Motor neuron (in vitro differentiated cells): Measurements from ENCODE around the gene SORL1. TPM values are rescaled to one million over a fixed set of nuclear protein-coding genes. Genes with fewer than 3 reads are reported as not detected.

Experiments
- ATAC-seq, 8 experiments: fragments of 200-7000 bp; cut with Tn5 transposase; replicated peaks in 6 of 8; 2 replicates each; pipeline ENCODE4 v1.8.0; 2021; ENCODE audit warnings: mild to moderate bottlenecking in 8 of 8, moderate library complexity in 8 of 8
- H3K27ac ChIP-seq, 2 donors: fragments of 250-450 bp; sonication (Bioruptor Pico); 2 replicates each; pipeline ENCODE4 v1.9.0; 2021; ENCODE audit warnings: antibody characterized with exemption in 2 of 2, mild to moderate bottlenecking in 2 of 2, moderate library complexity in 1 of 2
- H3K4me1 ChIP-seq, 2 donors: fragments of 250-450 bp; sonication (Bioruptor Pico); replicated peaks in 1 of 2; 2 replicates each; pipeline ENCODE4 v1.6.1; 2021; ENCODE audit warnings: antibody characterized with exemption in 2 of 2, mild to moderate bottlenecking in 2 of 2, moderate library complexity in 1 of 2
- H3K4me3 ChIP-seq, 5 donors: fragments of 250-450 bp; sonication (Bioruptor Pico); 2 replicates each; pipeline ENCODE4 v1.9.0; 2021; ENCODE audit warnings: antibody characterized with exemption in 5 of 5, mild to moderate bottlenecking in 5 of 5, moderate library complexity in 4 of 5
- WGBS, 10 experiments: fragments of 450-650 bp; shearing (Covaris generic); methylation state at CpG; one replicate each; pipeline ENCODE4 v1.0.0; 2022; 5-methylcytosine and 5-hydroxymethylcytosine counted together
- in situ Hi-C, 9 experiments: fragments of 400-800 bp; cut with MboI; loops; one replicate each; pipeline ENCODE4 v1.15.0; 2021; ENCODE audit warnings: low sequenced_read_pairs in 9 of 9, low pct_unique_long_range_greater_than_20kb in 2 of 9; ENCODE audit not compliant: unreplicated experiment in 9 of 9
- total RNA-seq, 8 experiments: library from RNA; unstranded; fragments of 300-600 nt; gene quantifications; 2 replicates each; pipeline versions ENCODE4 v1.2.3 to v1.2.4, GENCODE V29; 2022

SORL1 gene
- total RNA-seq, 8 experiments from 2014 or later, result 0.36 to 39.4 (median 21.8) TPM

- H3K4me3 ChIP-seq, result no peak overlapping the region
- in situ Hi-C loops, result no loop called here
- WGBS, 10 experiments, result 0 to 96% (median 80%) methylated on average over 1 to 3 of the region's 3 CpGs; no CpG with 5 or more reads in 4 of the 10 experiments
- H3K27ac ChIP-seq, result no peak overlapping the region
- ATAC-seq, result no peak
- H3K4me1 ChIP-seq, result peaks cover 11 to 14% of the 10 kb centered on the region in 2 donors
Observed at GRCh38 chr11:121547574-121547973, 95.5 kb downstream of the SORL1 start.

DNA sequence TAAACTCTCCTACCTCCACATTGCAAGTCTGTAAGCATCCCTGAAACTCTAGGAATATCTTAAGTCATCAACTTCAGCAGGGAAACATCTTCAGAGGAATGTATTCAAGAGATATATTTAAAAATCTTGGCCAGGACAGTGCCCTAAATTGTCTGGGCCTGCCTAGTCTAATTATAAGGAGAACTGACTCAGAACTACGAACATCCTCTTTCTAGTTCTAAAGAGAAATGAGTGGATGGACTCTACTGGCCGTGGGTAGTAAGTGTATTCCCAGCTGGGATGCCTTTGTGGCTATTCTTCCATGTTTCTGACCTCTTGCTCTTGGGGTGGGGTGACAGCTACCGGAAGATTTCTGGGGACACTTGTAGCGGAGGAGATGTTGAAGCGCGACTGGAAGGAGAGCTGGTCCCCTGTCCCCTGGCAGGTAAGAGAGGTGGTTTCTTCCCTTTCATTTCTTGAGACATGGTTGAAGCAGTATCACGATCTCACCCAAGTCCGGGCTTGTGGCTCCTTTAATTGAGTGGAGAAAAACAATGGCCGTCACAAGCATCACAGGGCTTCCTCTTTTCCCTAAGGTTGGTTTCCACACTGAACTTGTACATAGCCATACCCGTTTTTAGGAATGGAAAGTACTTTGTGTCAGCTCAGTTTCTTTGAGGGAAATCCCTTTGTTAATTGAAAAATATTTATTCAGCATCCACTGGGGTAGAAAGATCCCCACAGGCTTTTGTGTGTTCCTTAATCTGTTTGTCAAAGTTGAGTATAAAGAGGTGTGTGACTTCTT is 98.3 kb downstream of the SORL1 start:
- H3K27ac ChIP-seq, result no peak overlapping the region
- H3K4me1 ChIP-seq, result peaks cover 31 to 43% of the 10 kb centered on the region in 2 donors
- no peak overlapping the region for H3K4me3 ChIP-seq
- whole genome bisulfite sequencing, 10 experiments, result 0 to 100% (median 71%) methylated on average over 1 to 9 of the region's 10 CpGs
- no peak for ATAC-seq
- in situ Hi-C loops, result no loop called here

- H3K27ac ChIP-seq, result no peak overlapping the region
- H3K4me1 ChIP-seq, result peaks cover 40 to 53% of the 10 kb centered on the region in 2 donors
- in situ Hi-C loops, result no loop called here
- ATAC-seq, result no peak
- no peak overlapping the region for H3K4me3 ChIP-seq
- WGBS, 10 experiments, result 40 to 90% (median 78%) methylated on average over 1 to 5 of the region's 5 CpGs; no CpG with 5 or more reads in 2 of the 10 experiments
Observed at GRCh38 chr11:121551463-121551862, 99.3 kb downstream of the SORL1 start.

GRCh38 chr11:121552154-121552553 is 100.0 kb downstream of the SORL1 start:
- peak overlapping the region in 1 of 2 donors; percentile 37 for H3K27ac ChIP-seq
- peak in 1 of 8 experiments; percentile 75 for ATAC-seq
- in situ Hi-C loops, result no loop called here
- H3K4me3 ChIP-seq, result no peak overlapping the region
- WGBS, 10 experiments, result 0 to 100% (median 96%) methylated on average over 1 to 5 of the region's 5 CpGs
- H3K4me1 ChIP-seq, result peaks cover 43 to 59% of the 10 kb centered on the region in 2 donors

- Histone ChIP-seq H3K4me3 (no peak overlapping the region), H3K4me1 (peaks cover 43 to 59% of the 10 kb centered on the region in 2 donors), H3K27ac (peak overlapping the region in 1 of 2 donors; percentile 37)
- peak in 1 of 8 experiments; percentile 60 for ATAC-seq
- in situ Hi-C loops, result no loop called here
- 44 to 100% (median 86%) methylated on average over 1 to 2 of the region's 2 CpGs; no CpG with 5 or more reads in 3 of the 10 experiments for WGBS, 10 experiments
Observed at GRCh38 chr11:121552644-121553043, 100.5 kb downstream of the SORL1 start.

- in situ Hi-C loops, result no loop called here
- Histone ChIP-seq H3K27ac (no peak overlapping the region), H3K4me3 (no peak overlapping the region), H3K4me1 (peaks cover 43 to 59% of the 10 kb centered on the region in 2 donors)
- 37 to 100% (median 70%) methylated on average over 1 to 3 of the region's 3 CpGs; no CpG with 5 or more reads in 1 of the 10 experiments for WGBS, 10 experiments
- ATAC-seq, result peak in 4 of 8 experiments; percentile 27 to 64 (median 51)
Observed at GRCh38 chr11:121553389-121553788, 101.3 kb downstream of the SORL1 start.

DNA sequence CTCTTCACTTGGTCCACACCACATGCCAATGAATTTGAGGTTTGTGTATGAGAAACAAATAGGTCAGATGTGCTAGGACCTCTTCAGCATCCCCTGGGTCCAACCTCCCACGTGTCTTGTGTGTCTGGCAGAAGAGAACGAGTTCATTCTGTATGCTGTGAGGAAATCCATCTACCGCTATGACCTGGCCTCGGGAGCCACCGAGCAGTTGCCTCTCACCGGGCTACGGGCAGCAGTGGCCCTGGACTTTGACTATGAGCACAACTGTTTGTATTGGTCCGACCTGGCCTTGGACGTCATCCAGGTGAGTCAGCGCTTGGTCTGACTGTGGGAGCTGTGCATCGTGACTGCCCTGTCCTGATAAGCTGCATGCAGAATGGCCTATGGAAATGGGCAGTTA is 101.7 kb downstream of the SORL1 start:
- peak in 7 of 8 experiments; percentile 16 to 59 (median 35) for ATAC-seq
- Histone ChIP-seq H3K4me3 (no peak overlapping the region), H3K4me1 (peaks cover 43 to 59% of the 10 kb centered on the region in 2 donors), H3K27ac (no peak overlapping the region)
- WGBS, 10 experiments, result 0 to 89% (median 80%) methylated on average over 1 to 11 of the region's 11 CpGs; no CpG with 5 or more reads in 3 of the 10 experiments
- in situ Hi-C loops, result no loop called here

DNA sequence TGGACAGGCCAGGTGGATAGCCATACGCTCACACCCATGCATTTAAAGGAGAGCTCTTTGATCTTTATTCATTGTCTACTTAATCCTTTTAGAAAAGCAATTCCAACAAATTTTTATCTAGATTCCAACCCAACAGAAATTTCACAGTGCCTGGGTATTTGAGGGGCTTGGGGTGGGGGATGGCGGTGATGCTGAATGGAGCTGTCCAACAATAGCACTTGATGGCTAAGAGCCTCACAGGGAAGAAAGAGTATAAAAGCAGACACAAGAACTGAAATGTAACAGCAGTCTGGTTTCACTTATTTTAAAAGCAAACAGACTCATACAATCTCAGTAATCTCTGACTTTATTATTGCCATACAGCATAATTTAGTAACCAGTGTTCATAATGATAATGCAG is 102.4 kb downstream of the SORL1 start:
- 50 to 86% (median 71%) methylated on average over 1 to 2 of the region's 2 CpGs; no CpG with 5 or more reads in 4 of the 10 experiments for WGBS, 10 experiments
- in situ Hi-C loops, result no loop called here
- Histone ChIP-seq H3K4me3 (no peak overlapping the region), H3K27ac (no peak overlapping the region), H3K4me1 (peaks cover 43 to 59% of the 10 kb centered on the region in 2 donors)
- no peak for ATAC-seq

GRCh38 chr11:121555121-121555520 is 103.0 kb downstream of the SORL1 start:
- peaks cover 43 to 59% of the 10 kb centered on the region in 2 donors for H3K4me1 ChIP-seq
- in situ Hi-C loops, result no loop called here
- H3K27ac ChIP-seq, result no peak overlapping the region
- WGBS, 10 experiments, result 0 to 33% (median 14%) methylated on average over 1 to 5 of the region's 5 CpGs
- no peak overlapping the region for H3K4me3 ChIP-seq
- ATAC-seq, result peak in 6 of 8 experiments; percentile 16 to 71 (median 42)

DNA sequence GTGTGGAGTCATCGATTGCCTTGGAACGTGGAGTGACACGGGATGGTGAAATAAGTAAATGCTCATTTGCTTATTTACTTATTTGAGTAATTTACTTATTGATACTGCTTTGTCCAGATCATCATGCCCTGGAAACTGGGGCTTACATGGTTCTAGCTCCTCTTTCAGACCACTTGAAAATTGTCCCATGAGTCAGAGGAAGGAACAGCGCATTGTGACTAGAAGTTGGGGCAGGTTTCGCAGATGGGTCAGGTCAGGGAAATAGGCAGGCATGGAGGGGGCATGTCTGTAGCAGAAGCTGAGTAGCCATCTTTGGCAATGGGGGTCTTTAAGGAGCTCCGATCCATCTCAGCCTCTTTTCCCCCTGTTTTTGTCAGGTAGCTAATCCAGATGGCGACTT is 104.8 kb downstream of the SORL1 start:
- ATAC-seq, result no peak
- in situ Hi-C loops, result no loop called here
- Histone ChIP-seq H3K27ac (no peak overlapping the region), H3K4me1 (peaks cover 38 to 51% of the 10 kb centered on the region in 2 donors), H3K4me3 (no peak overlapping the region)
- 60 to 100% (median 89%) methylated on average over 1 to 6 of the region's 7 CpGs; no CpG with 5 or more reads in 2 of the 10 experiments for WGBS, 10 experiments

DNA sequence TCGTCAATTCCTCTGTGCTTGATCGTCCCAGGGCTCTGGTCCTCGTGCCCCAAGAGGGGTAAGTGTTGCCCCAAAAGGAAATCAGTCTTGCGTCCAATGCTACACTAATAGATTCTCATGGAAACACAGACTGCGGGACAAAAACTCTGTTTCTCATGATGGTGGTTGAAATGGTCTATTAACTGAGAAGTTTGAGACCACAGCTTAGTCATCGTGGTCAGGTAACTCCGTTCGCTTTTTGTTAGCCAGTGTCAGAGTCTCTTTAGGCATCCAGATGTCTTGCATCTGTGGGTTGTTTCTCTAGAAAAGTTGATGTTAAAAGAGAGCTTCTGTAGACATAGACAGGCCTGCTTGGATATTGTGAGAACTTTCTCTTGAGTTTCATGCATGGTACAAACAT is 105.2 kb downstream of the SORL1 start:
- WGBS, 10 experiments, result 57 to 100% (median 85%) methylated on average over 1 to 7 of the region's 8 CpGs; no CpG with 5 or more reads in 2 of the 10 experiments
- in situ Hi-C loops, result no loop called here
- H3K4me1 ChIP-seq, result peaks cover 34 to 47% of the 10 kb centered on the region in 2 donors
- no peak overlapping the region for H3K27ac ChIP-seq
- H3K4me3 ChIP-seq, result no peak overlapping the region
- no peak for ATAC-seq

GRCh38 chr11:121559606-121560200 is 107.6 kb downstream of the SORL1 start:
- Histone ChIP-seq H3K27ac (no peak overlapping the region), H3K4me1 (peaks cover 17 to 23% of the 10 kb centered on the region in 2 donors), H3K4me3 (no peak overlapping the region)
- 14 to 100% (median 96%) methylated on average over 1 to 5 of the region's 6 CpGs; no CpG with 5 or more reads in 3 of the 10 experiments for WGBS, 10 experiments
- no peak for ATAC-seq
- in situ Hi-C loops, result no loop called here

DNA sequence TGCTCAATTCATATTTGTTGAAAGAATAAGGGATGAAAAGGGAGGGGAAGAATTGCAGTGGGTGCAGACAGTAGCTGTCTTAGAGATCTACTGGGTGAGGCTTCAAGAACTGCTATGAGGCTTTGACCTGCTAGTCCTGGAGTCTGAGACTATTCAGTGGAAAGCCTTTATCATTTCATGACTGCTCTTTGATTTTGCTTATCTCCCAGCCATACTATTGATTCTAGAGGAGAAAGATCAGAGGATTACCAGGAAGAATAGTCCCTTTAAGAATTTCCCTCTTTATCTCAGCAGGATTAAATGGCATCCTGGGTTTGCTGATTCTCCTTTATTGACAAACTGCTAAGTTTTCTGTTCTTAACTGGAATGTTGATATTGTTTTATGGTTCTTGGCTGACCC is 108.1 kb downstream of the SORL1 start:
- ATAC-seq, result no peak
- peaks cover 12 to 23% of the 10 kb centered on the region in 2 donors for H3K4me1 ChIP-seq
- no peak overlapping the region for H3K27ac ChIP-seq
- in situ Hi-C loops, result no loop called here
- no peak overlapping the region for H3K4me3 ChIP-seq
